ENCODE results near the gene HECW1. TPM values are rescaled to one million over a fixed set of nuclear protein-coding genes. Genes with fewer than 3 reads are reported as not detected.

The HECW1 gene
- total RNA-seq, 2 experiments from 2014 or later: not detected

Other genes starting within 250 kb of the HECW1 start
- 1 to 10 TPM; 2.4 to 5.3 TPM for gene C7orf25, start 200.6 kb upstream of the HECW1 start, total RNA-seq
- 100 to 1,000 TPM; 132 to 133 TPM for gene PSMA2, start 180.5 kb upstream of the HECW1 start, total RNA-seq
- gene MRPL32, start 180.3 kb upstream of the HECW1 start, total RNA-seq: 10 to 100 TPM; 47.2 to 47.4 TPM

Measured in activated CD4-positive, alpha-beta memory T cell treated with anti-CD3 and anti-CD28 coated beads, Interleukin-2, amount 10 ng/mL, durations not matched to agents 7 days and 5 days (primary cell).